Esophagus muscularis mucosa (tissue), 4 donors: ENCODE data around the gene PHC2. TPM values are rescaled to one million over a fixed set of nuclear protein-coding genes. Genes with fewer than 3 reads are reported as not detected.

Experiments
- DNase-seq: peaks from one replicate; pipeline ENCODE4 v3.0.0-alpha.2; 2017; ENCODE audit errors: extremely low spot score
- H3K27ac ChIP-seq, 4 donors: fragments of 200-600 bp; sonication (generic); replicated peaks in 1 of 4; 1 replicate in 3 of 4; 2 replicates in 1 of 4; pipeline ENCODE4 v1.5.1; 2016 to 2019; ENCODE audit warnings: mild to moderate bottlenecking in 1 of 4
- H3K27me3 ChIP-seq, 4 donors: fragments of 200-600 bp; sonication (generic); one replicate each; pipeline versions ENCODE4 v1.5.1 to v1.6.0; 2016 to 2019
- H3K36me3 ChIP-seq, 4 donors: fragments of 200-600 bp; sonication (generic); one replicate each; pipeline ENCODE4 v1.5.1; 2016 to 2019
- H3K4me1 ChIP-seq, 4 donors: fragments of 200-600 bp; sonication (generic); one replicate each; pipeline ENCODE4 v1.5.1; 2016 to 2019
- H3K4me3 ChIP-seq, 4 donors: fragments of 200-600 bp; sonication (generic); 1 replicate in 2 of 4; 2 replicates in 2 of 4; pipeline ENCODE4 v1.5.1; 2016 to 2019; ENCODE audit warnings: mild to moderate bottlenecking in 4 of 4, moderate library complexity in 1 of 4
- H3K9me3 ChIP-seq, 4 donors: fragments of 200-600 bp; sonication (generic); 1 replicate in 3 of 4; 2 replicates in 1 of 4; pipeline ENCODE4 v1.5.1; 2016 to 2019
- CTCF ChIP-seq, 3 experiments: fragments of 200-600 bp in 2 of 3; fragments of 450-650 bp in 1 of 3; sonication (generic) in 2 of 3; IDR thresholded peaks; one replicate each; pipeline ENCODE4 v1.5.1; 2017 to 2019; ENCODE audit warnings: antibody characterized with exemption in 3 of 3, mild to moderate bottlenecking in 2 of 3, moderate library complexity in 1 of 3
- EP300 ChIP-seq: sonication (generic); formaldehyde crosslinking; IDR thresholded peaks from one replicate; pipeline ENCODE4 v1.6.1; 2017; ENCODE audit warnings: antibody characterized with exemption
- POLR2A ChIP-seq: fragments of 450-650 bp; IDR thresholded peaks from one replicate; pipeline ENCODE4 v1.6.1; 2017; ENCODE audit warnings: antibody characterized with exemption, moderate library complexity, mild to moderate bottlenecking, low read depth
- POLR2AphosphoS5 ChIP-seq, 2 donors: sonication (generic); formaldehyde crosslinking; IDR thresholded peaks; one replicate each; pipeline ENCODE4 v1.6.1; 2017; ENCODE audit warnings: antibody characterized with exemption in 2 of 2
- WGBS: methylation state at CpG from one replicate; pipeline ENCODE4 v1.1.5; 2018; 5-methylcytosine and 5-hydroxymethylcytosine counted together
- intact Hi-C: fragments of 100-400 bp; cut with DNase I; formaldehyde crosslinking; loops from one replicate; pipeline ENCODE4 v1.15.1; 2023
- total RNA-seq, 4 donors: library from RNA; depleted of rRNA; stranded (reverse); fragments of >200 nt; gene quantifications; one replicate each; pipeline versions ENCODE4 v1.1.0 to v1.2.1, GENCODE V29; 2016

The PHC2 gene
- total RNA-seq, 4 donors from 2014 or later, result 104 to 274 (median 201) TPM

- Histone ChIP-seq H3K4me1 (peaks cover 22 to 55% (median 40%) of the 10 kb centered on the region in 4 donors), H3K27me3 (no peaks in the 10 kb centered on the region), H3K9me3 (no peaks in the 10 kb centered on the region), H3K4me3 (no peak overlapping the region), H3K27ac (peak overlapping the region in 3 of 4 donors; percentile 40 to 58 (median 42)), H3K36me3 (peaks cover 0 to 48% (median 42%) of the 10 kb centered on the region in 4 donors)
- intact Hi-C loops, result loop anchor here (5.0 to 10.0 kb wide), 2 partner anchors 164 to 169 kb away; no protein-coding TSS in a partner anchor
- TF ChIP-seq CTCF (IDR thresholded peaks at IDR 0.05) (peak; percentile 77 to 90 (median 83)), POLR2AphosphoS5 (IDR thresholded peaks at IDR 0.05) (peak in 1 of 2 donors; percentile 49), EP300 (no peak), POLR2A (no peak)
- 78% methylated on average over 18 of the region's 18 CpGs for WGBS
- DNase-seq, result no peak
Observed at GRCh38 chr1:33298623-33299277, 132.1 kb downstream of the PHC2 start.

DNA sequence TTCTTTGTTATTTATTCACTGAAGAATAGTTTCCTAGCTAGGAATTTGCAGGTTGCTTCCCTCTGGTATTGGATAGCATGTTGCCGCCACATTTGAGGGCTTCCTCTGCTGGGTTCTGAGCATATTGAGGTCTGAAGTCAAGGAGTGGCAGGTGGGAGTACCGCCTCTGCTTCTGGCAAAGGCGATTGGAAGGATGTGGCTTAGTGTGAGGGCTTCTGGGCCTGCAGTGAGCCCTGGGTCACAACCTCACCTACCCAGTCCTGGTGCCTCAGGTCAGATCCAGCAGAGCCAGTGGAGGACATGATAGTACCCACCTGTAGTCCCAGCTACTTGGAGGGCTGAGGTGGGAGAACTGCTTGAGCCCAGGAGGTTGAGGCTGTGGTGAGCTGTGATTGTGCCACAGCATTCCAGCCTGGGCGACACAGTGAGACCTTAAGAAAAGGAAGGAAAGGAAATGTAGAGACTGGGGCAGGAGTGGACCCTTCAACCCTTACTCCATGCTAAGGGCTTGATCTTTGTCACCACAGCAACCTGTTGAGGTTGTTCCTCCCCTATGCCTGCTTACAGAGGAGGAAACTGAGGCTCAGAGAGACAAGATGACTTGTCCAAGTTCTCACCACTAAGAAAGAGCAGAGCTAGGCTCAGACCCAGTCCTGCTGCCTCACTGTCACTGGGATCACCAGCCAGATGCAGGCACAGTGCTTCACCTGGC is 132.8 kb downstream of the PHC2 start:
- Histone ChIP-seq H3K4me3 (no peak overlapping the region), H3K9me3 (no peaks in the 10 kb centered on the region), H3K27me3 (no peaks in the 10 kb centered on the region), H3K4me1 (peaks cover 22 to 62% (median 46%) of the 10 kb centered on the region in 4 donors), H3K36me3 (peaks cover 0 to 55% (median 46%) of the 10 kb centered on the region in 4 donors), H3K27ac (peak overlapping the region in 2 of 4 donors; percentile 42 to 58)
- DNase-seq, result no peak
- intact Hi-C loops, result loop anchor here (5.0 to 10.0 kb wide), 2 partner anchors 163 to 169 kb away; no protein-coding TSS in a partner anchor
- TF ChIP-seq POLR2AphosphoS5 (IDR thresholded peaks at IDR 0.05), result no peak
- no peak for TF ChIP-seq POLR2A
- no peak for TF ChIP-seq CTCF (IDR thresholded peaks at IDR 0.05)
- no peak for TF ChIP-seq EP300
- 95% methylated on average over 2 of the region's 4 CpGs for WGBS

- Histone ChIP-seq H3K27ac (peak overlapping the region in 2 of 4 donors; percentile 48 to 75), H3K4me3 (no peak overlapping the region), H3K27me3 (no peaks in the 10 kb centered on the region), H3K9me3 (no peaks in the 10 kb centered on the region), H3K4me1 (peaks cover 22 to 67% (median 50%) of the 10 kb centered on the region in 4 donors), H3K36me3 (peaks cover 0 to 59% (median 46%) of the 10 kb centered on the region in 4 donors)
- TF ChIP-seq POLR2A, result no peak
- TF ChIP-seq EP300, result no peak
- TF ChIP-seq CTCF (IDR thresholded peaks at IDR 0.05), result no peak
- no peak for TF ChIP-seq POLR2AphosphoS5 (IDR thresholded peaks at IDR 0.05)
- WGBS, result 87% methylated on average over 4 of the region's 4 CpGs
- intact Hi-C loops, result loop anchor here (5.0 to 10.0 kb wide), 2 partner anchors 162 to 170 kb away; no protein-coding TSS in a partner anchor
- DNase-seq, result no peak
Observed at GRCh38 chr1:33296824-33297223, 134.1 kb downstream of the PHC2 start.

DNA sequence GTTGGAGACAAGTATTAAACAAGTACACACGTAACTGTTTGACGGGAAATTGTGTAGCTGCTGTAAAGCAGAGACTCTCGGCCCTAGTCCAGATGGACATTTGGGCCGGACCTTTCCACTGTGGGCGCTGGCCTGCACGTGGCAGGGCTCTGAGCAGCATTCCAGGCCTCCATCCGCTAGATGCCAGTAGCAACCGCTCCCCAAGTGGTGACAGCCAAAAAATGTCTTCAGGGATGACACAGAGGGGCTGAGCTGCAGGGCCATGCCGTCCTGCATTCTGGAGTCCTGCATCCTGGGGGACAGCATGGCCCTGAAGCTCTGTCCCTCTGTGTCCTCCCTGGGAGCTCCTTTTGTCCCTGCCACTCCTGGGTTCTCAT is 134.8 kb downstream of the PHC2 start:
- H3K27ac ChIP-seq, result peak overlapping the region; percentile 48 to 75 (median 62)
- H3K9me3 ChIP-seq, result no peaks in the 10 kb centered on the region
- TF ChIP-seq POLR2A, result no peak
- peak; percentile 30 to 46 for TF ChIP-seq POLR2AphosphoS5 (IDR thresholded peaks at IDR 0.05)
- TF ChIP-seq EP300, result no peak
- no peak overlapping the region for H3K4me3 ChIP-seq
- H3K4me1 ChIP-seq, result peaks cover 21 to 60% (median 44%) of the 10 kb centered on the region in 4 donors
- no peaks in the 10 kb centered on the region for H3K27me3 ChIP-seq
- peaks cover 0 to 59% (median 46%) of the 10 kb centered on the region in 4 donors for H3K36me3 ChIP-seq
- 58% methylated on average over 9 of the region's 9 CpGs for WGBS
- DNase-seq, result no peak
- intact Hi-C loops, result loop anchor here (5.0 to 10.0 kb wide), 2 partner anchors 161 to 171 kb away; no protein-coding TSS in a partner anchor
